GM12878 (cell line): ENCODE data around the gene ATP5F1B. TPM values are rescaled to one million over a fixed set of nuclear protein-coding genes. Genes with fewer than 3 reads are reported as not detected.

Source experiments
- ATAC-seq: fragments of 200-7000 bp; cut with Tn5 transposase; 3 replicates; pipeline ENCODE4 v1.9.1; 2020; ENCODE audit warnings: mild to moderate bottlenecking, moderate library complexity
- BruUV-seq: library from RNA; stranded (reverse); fragments of 400-500 nt; replicated peaks from 2 replicates; lab custom pipeline; 2021; lab: Mats Ljungman, UMichigan
- CTCF ChIA-PET: fragments of 300-600 bp; sonication (Branson Sonifier 250); formaldehyde crosslinking; extraction: SDS; loops from one replicate; lab custom pipeline; 2021; ENCODE audit warnings: inconsistent platforms; lab: Yijun Ruan, JAX
- POLR2A ChIA-PET: fragments of 350-600 bp; formaldehyde crosslinking; extraction: SDS; loops from one replicate; lab custom pipeline; 2021; ENCODE audit warnings: inconsistent platforms; lab: Charles Lee
- RAD21 ChIA-PET: fragments of 300-600 bp; sonication (Branson Sonifier 250); formaldehyde crosslinking; loops from one replicate; lab custom pipeline; 2023; ENCODE audit warnings: antibody characterized with exemption; ENCODE audit not compliant: unreplicated experiment; lab: Charles Lee
- SMC1A ChIA-PET: fragments of 300-600 bp; sonication (Branson Sonifier 250); formaldehyde crosslinking; loops from one replicate; lab custom pipeline; 2023; ENCODE audit not compliant: unreplicated experiment, uncharacterized antibody; lab: Charles Lee
- DNase-seq: peaks from one replicate; pipeline ENCODE4 v3.0.0-alpha.2; 2011; ENCODE audit warnings: low read depth, low spot score
- FAIRE-seq: peaks from 3 replicates; lab custom pipeline; 2011; peaks lifted over from hg19 to GRCh38; lab: Jason Lieb, UNC
- H2AFZ ChIP-seq: 2 replicates; pipeline ENCODE4 v1.6.0; 2011; ENCODE audit warnings: low read depth, low read length, control low read depth; ENCODE audit not compliant: control insufficient read depth
- H3K27ac ChIP-seq: 2 replicates; pipeline ENCODE4 v1.5.1; 2011; ENCODE audit warnings: control low read depth; ENCODE audit not compliant: control insufficient read depth, insufficient read depth
- H3K27me3 ChIP-seq, 2 experiments: replicated peaks in 1 of 2; 2 replicates each; pipeline versions ENCODE4 v1.6.0 to v1.6.1; 2011; ENCODE audit warnings: low read length in 1 of 2; ENCODE audit not compliant: control insufficient read depth in 2 of 2, insufficient read depth in 2 of 2
- H3K36me3 ChIP-seq, 2 experiments: 2 replicates each; pipeline ENCODE4 v1.5.1; 2011; ENCODE audit warnings: low read length in 1 of 2; ENCODE audit not compliant: control insufficient read depth in 2 of 2, insufficient read depth in 2 of 2
- H3K4me1 ChIP-seq: 2 replicates; pipeline ENCODE4 v1.6.1; 2011; ENCODE audit warnings: mild to moderate bottlenecking, low read length, moderate library complexity, mixed read lengths; ENCODE audit not compliant: control insufficient read depth, insufficient read depth
- H3K4me2 ChIP-seq: 2 replicates; pipeline ENCODE4 v1.6.0; 2011; ENCODE audit warnings: control low read depth; ENCODE audit not compliant: control insufficient read depth, insufficient read depth
- H3K4me3 ChIP-seq: fragments of 200-600 bp; sonication (generic); 2 replicates; pipeline ENCODE4 v1.5.1; 2016
- H3K79me2 ChIP-seq: 2 replicates; pipeline ENCODE4 v1.6.0; 2011; ENCODE audit warnings: low read length; ENCODE audit not compliant: control insufficient read depth, insufficient read depth
- H3K9ac ChIP-seq: 2 replicates; pipeline ENCODE4 v1.8.0; 2011; ENCODE audit warnings: low read length, control low read depth, mixed read lengths; ENCODE audit not compliant: control insufficient read depth, insufficient read depth
- H3K9me3 ChIP-seq: replicated peaks from 3 replicates; pipeline ENCODE4 v1.5.1; 2011; ENCODE audit warnings: mild to moderate bottlenecking, low read length; ENCODE audit not compliant: control insufficient read depth, insufficient read depth
- H4K20me1 ChIP-seq: 2 replicates; pipeline ENCODE4 v1.6.0; 2011; ENCODE audit not compliant: control insufficient read depth, insufficient read depth
- ATF7 ChIP-seq: fragments of 450-650 bp; IDR thresholded peaks from 2 replicates; pipeline ENCODE4 v1.6.1; 2016; ENCODE audit warnings: low read depth, mild to moderate bottlenecking
- BCL11A ChIP-seq: IDR thresholded peaks from 2 replicates; pipeline ENCODE4 v1.6.1; 2011; ENCODE audit warnings: low read depth, low read length
- BCL3 ChIP-seq: IDR thresholded peaks from 2 replicates; pipeline ENCODE4 v1.6.1; 2011; ENCODE audit warnings: borderline replicate concordance, low read depth, mild to moderate bottlenecking, moderate library complexity, low read length; ENCODE audit not compliant: insufficient read depth, poor library complexity, severe bottlenecking
- CHD2 ChIP-seq: IDR thresholded peaks from 2 replicates; pipeline ENCODE4 v1.6.1; 2011; ENCODE audit warnings: low read depth, low read length, improper control_type of control experiment, borderline replicate concordance
- FOS ChIP-seq: IDR thresholded peaks from 3 replicates; pipeline ENCODE4 v1.6.1; 2011; ENCODE audit warnings: borderline replicate concordance; ENCODE audit not compliant: insufficient read length; ENCODE audit errors: extremely low read depth
- JUND ChIP-seq: IDR thresholded peaks from 2 replicates; pipeline ENCODE4 v1.6.1; 2012; ENCODE audit warnings: low read depth, mild to moderate bottlenecking, low read length, improper control_type of control experiment, moderate library complexity
- MEF2B ChIP-seq: fragments of 450-650 bp; IDR thresholded peaks from 2 replicates; pipeline ENCODE4 v1.6.1; 2018; ENCODE audit warnings: mild to moderate bottlenecking, moderate library complexity; ENCODE audit not compliant: partially characterized antibody, poor library complexity, severe bottlenecking
- NFIC ChIP-seq: IDR thresholded peaks from 2 replicates; pipeline ENCODE4 v1.6.1; 2012; ENCODE audit warnings: low read depth, mild to moderate bottlenecking, inconsistent platforms, low read length, moderate library complexity
- NFYB ChIP-seq: IDR thresholded peaks from 2 replicates; pipeline ENCODE4 v1.6.1; 2011; ENCODE audit warnings: low read depth, mild to moderate bottlenecking, low read length, improper control_type of control experiment, moderate library complexity; ENCODE audit not compliant: insufficient read depth
- NR2F1 ChIP-seq: fragments of 450-650 bp; conservative IDR thresholded peaks from 2 replicates; pipeline ENCODE4 v1.6.1; 2017; ENCODE audit warnings: mild to moderate bottlenecking
- PBX3 ChIP-seq: IDR thresholded peaks from 2 replicates; pipeline ENCODE4 v1.6.1; 2011; ENCODE audit warnings: mild to moderate bottlenecking, low read depth, low read length, moderate library complexity; ENCODE audit not compliant: insufficient replicate concordance
- POLR2AphosphoS5 ChIP-seq: IDR thresholded peaks from 2 replicates; pipeline ENCODE4 v1.6.1; 2011; ENCODE audit warnings: mild to moderate bottlenecking, low read length, inconsistent platforms
- SIN3A ChIP-seq: IDR thresholded peaks from 2 replicates; pipeline ENCODE4 v1.6.1; 2012; ENCODE audit warnings: low read depth, low read length, improper control_type of control experiment
- TBL1XR1 ChIP-seq: IDR thresholded peaks from 2 replicates; pipeline ENCODE4 v1.6.1; 2012; ENCODE audit warnings: low read depth, low read length, improper control_type of control experiment
- TCF7 ChIP-seq: IDR thresholded peaks from 2 replicates; pipeline ENCODE4 v1.6.1; 2014; ENCODE audit warnings: antibody characterized with exemption, borderline replicate concordance
- WGBS: methylation state at CpG from one replicate; pipeline ENCODE4 v1.1.6; 2016; ENCODE audit warnings: low lambda C conversion rate; ENCODE audit not compliant: insufficient replicate concordance, insufficient coverage; ENCODE audit errors: missing lambda C conversion rate; 5-methylcytosine and 5-hydroxymethylcytosine counted together
- in situ Hi-C: fragments of 300-500 bp; cut with MboI; formaldehyde crosslinking; loops from 9 replicates; pipeline ENCODE4 v1.14.3; 2018; ENCODE audit warnings: mixed read lengths
- intact Hi-C: fragments of 100-400 bp; cut with micrococcal nuclease; formaldehyde crosslinking; loops from one replicate; pipeline ENCODE4 v1.14.2; 2022; ENCODE audit not compliant: unreplicated experiment
- polyA plus RNA-seq, 11 experiments: library from polyadenylated mRNA; depleted of rRNA in 4 of 11; unstranded in 6 of 11; stranded (reverse) in 5 of 11; fragments of >200 nt; fragmentation: Nextera tagmentation in 4 of 11; fragmentation: Illumina TruSeq in 1 of 11; extraction: Ambion mirVana in 4 of 11; extraction: Trizol in 1 of 11; gene quantifications; 1 replicate in 1 of 11; 2 replicates in 10 of 11; pipeline versions ENCODE4 v1.2.1 to v1.2.3, GENCODE V29; 2011 to 2016; ENCODE audit warnings: inconsistent platforms in 2 of 11, missing spikeins in 2 of 11, low read depth in 1 of 11
- total RNA-seq, 4 experiments: library from RNA; depleted of rRNA in 3 of 4; stranded (reverse); fragments of >200 nt in 3 of 4; fragmentation: Illumina TruSeq in 1 of 4; extraction: Trizol in 1 of 4; gene quantifications; 2 replicates each; pipeline versions ENCODE4 v1.2.1 to v1.2.3, GENCODE V29; 2013 to 2021

The ATP5F1B gene
- total and polyA plus RNA-seq, 10 of the 15 experiments (the other 5 are each of a cell fraction or from before 2014, with no cell fraction given) = 671 to 1,908 (median 1,031) TPM

- TF ChIP-seq JUND (0 out of 2 replicates have a peak, but pooled peaks have one; percentile 4), BCL3 (peak; percentile 19), NFYB (no peak), MEF2B (peak; percentile 12)
These were observed 9.7 kb downstream of the ATP5F1B start (continued) for GRCh38 chr12:56635806-56636674.

- FAIRE-seq = peak; percentile 47
- WGBS = 1% methylated on average over 36 of the region's 47 CpGs
- no peak for TF ChIP-seq SIN3A
- TF ChIP-seq NFIC = no peak
- no peak for TF ChIP-seq PBX3
- TF ChIP-seq NR2F1 = no peak
- TF ChIP-seq TCF7 = no peak
- TF ChIP-seq BCL11A = no peak
- TF ChIP-seq POLR2AphosphoS5 = peak; percentile 73
- TF ChIP-seq ATF7 = no peak
- no peak for TF ChIP-seq FOS
- TF ChIP-seq TBL1XR1 = no peak
- no peak; the same call in 1 of the 2 replicates for TF ChIP-seq CHD2
These were observed 10.7 kb downstream of the ATP5F1B start for GRCh38 chr12:56634837-56635791.

More at GRCh38 chr12:56634837-56635791, 10.7 kb downstream of the ATP5F1B start:
- ChIA-PET CTCF (interaction anchor here (0.6 to 6.1 kb wide), 30 partner anchors 7 to 477 kb away, joined by 3 to 73 read pairs (median 8); partner anchors contain the start of genes ATP5F1B, RBMS2 and STAT6), POLR2A (interaction anchor here (0.5 to 6.9 kb wide), 20 partner anchors 10 to 413 kb away, joined by 3 to 155 read pairs (median 6); partner anchors contain the start of genes ATP5F1B, NACA, PTGES3 and RNF41), SMC1A (interaction anchor here (0.8 to 6.1 kb wide), 25 partner anchors 11 to 447 kb away, joined by 3 to 68 read pairs (median 7); partner anchors contain the start of genes ATP5F1B, CNPY2, PTGES3 and RBMS2), RAD21 (interaction anchor here (0.6 to 10.0 kb wide), 22 partner anchors 7 to 507 kb away, joined by 3 to 176 read pairs (median 6); partner anchors contain the start of genes CNPY2, ESYT1, PRIM1 and PTGES3)
- BruUV-seq = no TSS peak
- H3K27ac ChIP-seq = peak overlapping the region; percentile 87
- peak overlapping the region; percentile 48 for H2AFZ ChIP-seq
- no peak for DNase-seq
- H3K4me3 ChIP-seq = peak overlapping the region; percentile 91
- H3K79me2 ChIP-seq = peaks cover 59% of the 10 kb centered on the region
- peaks cover 34% of the 10 kb centered on the region for H3K4me1 ChIP-seq
- peaks cover 6 to 15% of the 10 kb centered on the region in 2 experiments; a peak in 3 of 4 replicates for H3K36me3 ChIP-seq
- peak; percentile 57 for ATAC-seq
- in situ Hi-C loops = loop anchor here (10.0 kb wide), 1 partner anchor 450 kb away; the partner anchor contains the start of gene NAB2
- peak overlapping the region; percentile 92 for H3K9ac ChIP-seq
- H4K20me1 ChIP-seq = no peaks in the 10 kb centered on the region
- peak overlapping the region; percentile 95 for H3K4me2 ChIP-seq
- no peaks in the 10 kb centered on the region for H3K9me3 ChIP-seq
- no peaks in the 10 kb centered on the region for H3K27me3 ChIP-seq
- intact Hi-C loops = loop anchor here (5.0 kb wide), 1 partner anchor 452 kb away; the partner anchor contains the start of gene NAB2
